GM19372 (cell line): Measurements from ENCODE around the gene SCARB1.

ENCODE experiments used
- ATAC-seq: cut with Tn5 transposase; IDR thresholded peaks from one replicate; pipeline ENCODE4 v1.9.1; 2021; ENCODE audit warnings: mild to moderate bottlenecking, low read depth, moderate library complexity; ENCODE audit not compliant: unreplicated experiment

The SCARB1 gene

DNA sequence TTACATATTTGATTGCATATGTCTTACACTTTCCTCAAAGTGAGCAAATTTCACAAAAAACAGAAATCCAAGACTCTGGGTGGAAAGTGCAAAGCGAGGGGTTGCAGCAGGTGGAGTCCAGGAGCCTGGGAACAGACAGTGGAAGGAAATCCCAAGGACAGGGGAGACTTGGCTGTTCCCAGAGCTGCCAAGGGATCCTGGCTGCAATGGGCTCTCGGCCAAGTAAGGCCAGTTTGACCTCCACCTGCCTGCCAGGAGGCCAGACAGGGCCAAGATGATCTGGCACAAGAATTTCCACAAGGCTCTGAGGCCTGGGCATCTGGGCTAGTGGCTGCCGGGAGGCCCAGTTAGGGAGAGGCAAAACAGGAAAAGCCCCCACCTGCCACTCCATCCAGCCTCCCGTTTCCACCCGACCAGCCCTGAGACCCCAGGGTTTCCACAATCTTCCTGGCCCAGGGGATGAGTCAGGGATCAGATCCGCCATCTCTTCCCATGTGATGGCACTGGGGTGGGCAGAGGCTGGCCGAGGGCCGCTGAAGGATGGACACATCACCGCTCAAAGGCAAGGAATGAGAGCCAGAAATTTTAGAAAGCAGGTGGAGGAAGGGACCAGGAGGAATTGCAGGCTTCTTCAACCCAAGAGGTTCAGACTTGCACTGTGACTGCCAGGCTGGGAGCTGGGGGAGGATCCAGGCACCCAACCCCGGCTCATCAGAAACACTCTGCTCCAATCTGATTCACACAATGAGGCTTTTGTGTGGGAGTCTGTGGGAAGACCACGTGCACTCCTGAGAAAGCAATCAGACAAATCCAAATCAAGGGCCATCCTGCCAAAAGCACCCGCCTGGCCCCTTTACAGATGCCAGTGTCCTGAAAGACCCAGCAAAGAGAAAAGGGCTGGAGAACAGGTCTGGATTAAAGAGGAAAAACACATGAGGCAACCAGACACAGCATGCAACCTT lies 16.3 kb downstream of the SCARB1 start:
- ATAC-seq: no peak

- no peak for ATAC-seq
Observed at GRCh38 chr12:124844411-124845397, 19.0 kb downstream of the SCARB1 start.

- no peak for ATAC-seq
Observed at GRCh38 chr12:124842800-124843510, 20.7 kb downstream of the SCARB1 start.

DNA sequence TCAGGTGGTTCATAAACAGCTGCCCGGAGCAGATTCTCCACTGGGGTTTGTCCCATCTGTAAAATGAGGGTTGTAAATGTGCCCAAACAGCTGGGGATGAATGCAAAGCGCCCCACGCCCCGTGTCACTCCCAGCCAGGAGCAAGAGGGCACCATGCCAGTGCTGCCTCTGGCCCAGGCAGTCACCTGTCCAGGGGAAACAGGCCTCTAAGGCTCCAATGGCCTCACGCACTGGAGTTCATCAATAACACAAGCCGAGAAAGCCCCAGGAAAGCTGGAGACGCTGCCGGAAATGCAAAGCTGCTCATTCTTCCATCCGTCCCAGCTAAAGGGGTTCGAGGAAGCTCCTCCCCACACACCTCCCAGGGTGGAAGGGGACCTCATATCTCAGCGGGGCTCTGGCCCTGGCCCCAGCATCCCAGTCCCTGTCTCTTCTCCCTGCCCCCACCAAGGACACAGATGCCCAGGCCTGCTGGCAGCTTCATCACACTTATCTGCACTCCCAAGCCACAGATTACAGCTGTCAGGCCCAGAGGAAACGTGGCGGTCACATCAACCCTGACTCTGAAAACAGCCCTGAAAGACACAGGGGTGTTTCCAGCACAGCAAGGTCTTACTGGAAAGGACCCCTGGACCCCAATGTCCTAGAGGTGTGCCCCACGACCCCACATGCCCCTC lies 21.5 kb downstream of the SCARB1 start:
- no peak for ATAC-seq

GRCh38 chr12:124841558-124841945 lies 22.1 kb downstream of the SCARB1 start:
- no peak for ATAC-seq

DNA sequence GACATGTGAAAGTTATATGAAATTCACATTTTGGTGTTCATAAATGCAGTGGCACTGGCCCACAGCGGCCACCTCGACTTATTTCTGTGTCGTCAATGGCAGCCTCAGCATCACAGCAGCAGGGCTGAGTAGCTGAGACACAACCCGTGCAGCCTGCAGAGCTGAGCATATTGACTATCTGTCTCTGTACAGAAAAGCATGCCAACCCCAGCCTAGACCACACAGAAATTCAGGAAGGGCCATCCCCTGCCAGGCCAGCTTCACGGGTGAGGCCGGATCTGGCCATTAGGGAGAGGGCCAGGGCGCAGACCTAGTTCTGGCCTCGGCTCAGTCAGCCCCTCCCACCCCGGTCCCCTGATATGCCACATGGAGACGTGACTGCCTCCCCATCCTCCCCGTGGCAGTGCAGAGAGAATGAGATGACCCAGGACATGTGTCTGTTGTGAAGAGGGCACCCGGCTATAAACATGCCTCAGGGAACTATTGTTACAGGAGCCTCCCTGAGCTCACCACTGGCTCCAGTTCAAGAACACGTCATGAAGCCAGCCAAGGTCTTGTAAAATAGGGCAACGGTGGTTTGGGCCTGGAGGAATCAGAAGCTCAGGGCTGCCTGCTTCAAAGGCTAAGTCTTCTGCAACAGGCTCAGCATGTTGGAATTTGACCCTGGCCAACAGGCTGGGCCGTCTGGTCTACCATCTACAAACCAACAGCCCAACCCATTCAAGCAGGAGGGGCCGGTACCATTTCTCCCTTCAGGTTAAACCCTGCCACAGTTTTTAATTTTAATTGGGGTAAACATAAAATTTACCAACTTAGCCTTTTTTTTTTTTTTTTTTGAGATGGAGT lies 25.5 kb downstream of the SCARB1 start:
- no peak for ATAC-seq

- no peak for ATAC-seq
Observed at GRCh38 chr12:124837249-124837897, 26.3 kb downstream of the SCARB1 start.

DNA sequence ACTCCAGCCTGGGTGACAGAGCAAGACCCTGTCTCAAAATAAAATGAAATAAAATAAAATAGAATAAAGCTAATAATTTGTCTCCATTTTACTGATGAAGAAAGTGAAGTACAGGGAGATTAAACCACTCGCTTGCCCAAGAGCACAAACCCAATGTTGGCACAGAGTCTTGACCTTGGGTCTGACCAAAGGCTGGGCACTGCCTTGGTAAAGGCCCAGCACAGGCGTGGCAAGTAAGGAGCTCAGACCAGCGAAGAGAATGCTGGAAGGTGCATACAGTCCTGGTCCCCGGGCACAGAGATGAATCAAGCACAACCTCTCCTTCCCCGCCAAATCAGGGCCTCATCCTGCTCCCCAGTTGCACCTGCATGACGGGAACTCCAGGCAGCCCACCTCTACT lies 26.9 kb downstream of the SCARB1 start:
- no peak for ATAC-seq

- no peak for ATAC-seq
Observed at GRCh38 chr12:124835656-124836410, 27.8 kb downstream of the SCARB1 start.

DNA sequence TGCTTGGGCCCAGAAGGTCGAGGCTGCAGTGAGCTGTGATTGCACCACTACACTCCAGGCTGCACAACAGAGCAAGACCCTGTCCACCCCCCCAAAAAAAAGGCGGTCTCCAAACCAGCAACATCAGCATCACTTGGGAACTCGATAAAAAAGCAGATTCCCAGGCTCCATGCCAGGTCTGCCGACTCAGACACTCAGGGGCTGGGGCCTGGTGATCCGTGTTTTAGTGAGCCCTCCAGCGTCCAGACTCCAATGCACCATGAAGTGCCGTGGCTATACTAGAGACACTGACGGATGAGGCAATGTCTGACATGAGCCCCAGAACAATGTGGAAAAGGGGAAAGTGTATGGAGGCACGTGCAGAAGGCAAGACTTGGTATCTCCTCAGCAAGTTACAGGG lies 28.8 kb downstream of the SCARB1 start:
- ATAC-seq: no peak

DNA sequence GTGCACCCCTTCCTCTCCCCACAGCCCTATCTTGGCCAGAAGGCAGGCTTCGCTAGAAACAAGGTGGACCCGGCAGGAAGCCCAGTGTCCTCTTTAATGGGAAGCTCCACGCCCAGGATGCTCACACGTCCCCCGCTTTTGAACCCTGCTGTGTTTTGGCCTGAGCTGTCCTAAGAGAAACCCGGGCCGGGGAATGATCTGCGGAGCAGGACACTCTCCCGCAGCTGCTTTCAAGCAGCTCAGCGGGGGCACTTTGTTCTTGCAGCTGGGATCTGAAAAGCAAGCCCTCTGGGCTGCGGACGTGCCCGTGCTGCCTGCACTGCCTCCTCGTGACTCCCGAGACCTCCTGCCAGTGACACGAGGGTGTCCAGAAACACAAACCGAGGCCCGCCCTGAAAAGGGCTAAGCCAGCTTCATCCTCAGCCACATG lies 30.0 kb downstream of the SCARB1 start:
- no peak for ATAC-seq

DNA sequence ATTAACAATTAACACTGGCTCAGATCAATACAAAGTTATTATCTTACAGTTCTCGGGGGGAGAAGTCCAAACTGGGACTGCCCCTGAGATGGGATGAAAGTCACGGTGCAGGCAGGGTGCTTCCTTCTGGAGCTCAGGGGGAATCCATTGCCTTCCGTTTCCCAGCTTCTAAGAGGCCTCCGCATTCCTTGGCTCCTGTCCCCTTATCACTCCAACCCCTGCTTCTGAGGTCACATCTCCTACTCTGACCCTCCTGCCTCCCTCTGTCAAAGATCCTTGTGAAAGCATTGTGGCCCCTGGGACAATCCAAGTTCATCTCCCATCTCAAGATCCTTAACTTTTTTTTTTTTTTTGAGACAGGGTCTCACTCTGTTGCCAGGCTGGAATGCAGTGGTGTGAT lies 30.8 kb downstream of the SCARB1 start:
- no peak for ATAC-seq

- no peak for ATAC-seq
Observed at GRCh38 chr12:124831590-124831989, 32.1 kb downstream of the SCARB1 start.

GRCh38 chr12:124830306-124830705 lies 33.4 kb downstream of the SCARB1 start:
- no peak for ATAC-seq

GRCh38 chr12:124829708-124830304 lies 33.9 kb downstream of the SCARB1 start:
- ATAC-seq: no peak

DNA sequence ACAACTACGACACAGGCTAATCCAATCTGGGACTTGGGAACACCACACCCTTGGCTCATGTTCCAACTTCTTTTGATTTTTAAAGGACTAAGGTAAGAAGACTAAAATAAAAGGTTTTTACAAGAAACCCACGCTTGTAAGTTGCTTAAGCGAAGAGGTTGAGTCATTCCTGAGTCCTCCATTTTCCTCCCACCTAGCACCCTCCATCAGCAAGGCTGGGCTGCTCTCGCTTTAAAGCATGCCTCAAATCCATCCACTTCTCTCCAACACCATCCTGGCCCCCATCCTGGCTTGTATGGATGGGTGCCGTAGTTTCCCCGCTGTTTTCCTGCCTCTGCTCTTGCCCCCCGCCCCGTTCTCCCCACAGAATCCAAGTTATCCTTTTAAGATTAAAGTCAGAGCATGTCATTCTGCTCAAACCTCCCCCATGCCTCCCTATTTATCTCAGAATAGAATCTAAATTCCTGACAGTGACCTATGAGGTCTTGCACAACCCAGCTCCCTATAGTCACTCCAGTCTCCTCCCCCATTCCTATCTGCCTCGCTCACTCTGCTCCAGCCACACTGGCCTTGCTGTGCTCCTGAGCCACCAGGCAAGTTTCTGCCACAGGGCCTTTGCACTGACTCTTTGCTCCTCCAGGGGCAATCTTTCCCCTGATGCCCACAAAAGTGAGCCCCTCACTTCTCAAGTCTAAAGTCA lies 34.5 kb downstream of the SCARB1 start:
- ATAC-seq: no peak
